GM12878 (cell line): Measurements from ENCODE around the gene VGF. TPM values are rescaled to one million over a fixed set of nuclear protein-coding genes. Genes with fewer than 3 reads are reported as not detected.
A peak's percentile ranks its signal among the peaks of the same experiment; 100 is the strongest.

Experiments used
- ATAC-seq: fragments of 200-7000 bp; cut with Tn5 transposase; 3 replicates; pipeline ENCODE4 v1.9.1; 2020; ENCODE audit warnings: mild to moderate bottlenecking, moderate library complexity
- BruUV-seq: library from RNA; stranded (reverse); fragments of 400-500 nt; replicated peaks from 2 replicates; lab custom pipeline; 2021; lab: Mats Ljungman, UMichigan
- CTCF ChIA-PET: fragments of 300-600 bp; sonication (Branson Sonifier 250); formaldehyde crosslinking; extraction: SDS; loops from one replicate; lab custom pipeline; 2021; ENCODE audit warnings: inconsistent platforms; lab: Yijun Ruan, JAX
- POLR2A ChIA-PET: fragments of 350-600 bp; formaldehyde crosslinking; extraction: SDS; loops from one replicate; lab custom pipeline; 2021; ENCODE audit warnings: inconsistent platforms; lab: Charles Lee
- RAD21 ChIA-PET: fragments of 300-600 bp; sonication (Branson Sonifier 250); formaldehyde crosslinking; loops from one replicate; lab custom pipeline; 2023; ENCODE audit warnings: antibody characterized with exemption; ENCODE audit not compliant: unreplicated experiment; lab: Charles Lee
- SMC1A ChIA-PET: fragments of 300-600 bp; sonication (Branson Sonifier 250); formaldehyde crosslinking; loops from one replicate; lab custom pipeline; 2023; ENCODE audit not compliant: unreplicated experiment, uncharacterized antibody; lab: Charles Lee
- DNase-seq: peaks from one replicate; pipeline ENCODE4 v3.0.0-alpha.2; 2011; ENCODE audit warnings: low read depth, low spot score
- FAIRE-seq: peaks from 3 replicates; lab custom pipeline; 2011; peaks lifted over from hg19 to GRCh38; lab: Jason Lieb, UNC
- H2AFZ ChIP-seq: 2 replicates; pipeline ENCODE4 v1.6.0; 2011; ENCODE audit warnings: low read depth, low read length, control low read depth; ENCODE audit not compliant: control insufficient read depth
- H3K27ac ChIP-seq: 2 replicates; pipeline ENCODE4 v1.5.1; 2011; ENCODE audit warnings: control low read depth; ENCODE audit not compliant: control insufficient read depth, insufficient read depth
- H3K27me3 ChIP-seq, 2 experiments: replicated peaks in 1 of 2; 2 replicates each; pipeline versions ENCODE4 v1.6.0 to v1.6.1; 2011; ENCODE audit warnings: low read length in 1 of 2; ENCODE audit not compliant: control insufficient read depth in 2 of 2, insufficient read depth in 2 of 2
- H3K36me3 ChIP-seq, 2 experiments: 2 replicates each; pipeline ENCODE4 v1.5.1; 2011; ENCODE audit warnings: low read length in 1 of 2; ENCODE audit not compliant: control insufficient read depth in 2 of 2, insufficient read depth in 2 of 2
- H3K4me1 ChIP-seq: 2 replicates; pipeline ENCODE4 v1.6.1; 2011; ENCODE audit warnings: mild to moderate bottlenecking, low read length, moderate library complexity, mixed read lengths; ENCODE audit not compliant: control insufficient read depth, insufficient read depth
- H3K4me2 ChIP-seq: 2 replicates; pipeline ENCODE4 v1.6.0; 2011; ENCODE audit warnings: control low read depth; ENCODE audit not compliant: control insufficient read depth, insufficient read depth
- H3K4me3 ChIP-seq: fragments of 200-600 bp; sonication (generic); 2 replicates; pipeline ENCODE4 v1.5.1; 2016
- H3K79me2 ChIP-seq: 2 replicates; pipeline ENCODE4 v1.6.0; 2011; ENCODE audit warnings: low read length; ENCODE audit not compliant: control insufficient read depth, insufficient read depth
- H3K9ac ChIP-seq: 2 replicates; pipeline ENCODE4 v1.8.0; 2011; ENCODE audit warnings: low read length, control low read depth, mixed read lengths; ENCODE audit not compliant: control insufficient read depth, insufficient read depth
- H3K9me3 ChIP-seq: replicated peaks from 3 replicates; pipeline ENCODE4 v1.5.1; 2011; ENCODE audit warnings: mild to moderate bottlenecking, low read length; ENCODE audit not compliant: control insufficient read depth, insufficient read depth
- H4K20me1 ChIP-seq: 2 replicates; pipeline ENCODE4 v1.6.0; 2011; ENCODE audit not compliant: control insufficient read depth, insufficient read depth
- IKZF1 ChIP-seq: fragments of 450-650 bp; conservative IDR thresholded peaks from 2 replicates; pipeline ENCODE4 v1.6.1; 2017; ENCODE audit warnings: antibody characterized with exemption, mild to moderate bottlenecking
- IKZF2 ChIP-seq, 2 experiments: fragments of 450-650 bp; IDR thresholded peaks; 2 replicates each; pipeline ENCODE4 v1.6.1; 2017; ENCODE audit warnings: mild to moderate bottlenecking in 2 of 2, moderate library complexity in 2 of 2
- IRF4 ChIP-seq: IDR thresholded peaks from 2 replicates; pipeline ENCODE4 v1.6.1; 2011; ENCODE audit warnings: low read depth, low read length
- MEF2A ChIP-seq: IDR thresholded peaks from 2 replicates; pipeline ENCODE4 v1.6.1; 2011; ENCODE audit warnings: low read depth, mild to moderate bottlenecking, low read length, moderate library complexity; ENCODE audit not compliant: insufficient read depth
- MTA2 ChIP-seq: fragments of 450-650 bp; IDR thresholded peaks from 2 replicates; pipeline ENCODE4 v1.6.1; 2016; ENCODE audit warnings: low read depth, mild to moderate bottlenecking, moderate library complexity
- MXI1 ChIP-seq: fragments of 150-350 bp; IDR thresholded peaks from 2 replicates; pipeline ENCODE4 v1.6.1; 2011; ENCODE audit warnings: low read depth, mild to moderate bottlenecking, inconsistent platforms, low read length, improper control_type of control experiment
- NBN ChIP-seq: fragments of 450-650 bp; IDR thresholded peaks from 2 replicates; pipeline ENCODE4 v1.6.1; 2016
- NR2F1 ChIP-seq: fragments of 450-650 bp; conservative IDR thresholded peaks from 2 replicates; pipeline ENCODE4 v1.6.1; 2017; ENCODE audit warnings: mild to moderate bottlenecking
- ZNF207 ChIP-seq: fragments of 450-650 bp; IDR thresholded peaks from 2 replicates; pipeline ENCODE4 v1.6.1; 2014; ENCODE audit warnings: antibody characterized with exemption, mild to moderate bottlenecking, borderline replicate concordance
- ZNF384 ChIP-seq: IDR thresholded peaks from 2 replicates; pipeline ENCODE4 v1.6.1; 2012; ENCODE audit warnings: low read depth, mild to moderate bottlenecking, low read length, improper control_type of control experiment, borderline replicate concordance
- WGBS: methylation state at CpG from one replicate; pipeline ENCODE4 v1.1.6; 2016; ENCODE audit warnings: low lambda C conversion rate; ENCODE audit not compliant: insufficient replicate concordance, insufficient coverage; ENCODE audit errors: missing lambda C conversion rate; 5-methylcytosine and 5-hydroxymethylcytosine counted together
- in situ Hi-C: fragments of 300-500 bp; cut with MboI; formaldehyde crosslinking; loops from 9 replicates; pipeline ENCODE4 v1.14.3; 2018; ENCODE audit warnings: mixed read lengths
- intact Hi-C: fragments of 100-400 bp; cut with micrococcal nuclease; formaldehyde crosslinking; loops from one replicate; pipeline ENCODE4 v1.14.2; 2022; ENCODE audit not compliant: unreplicated experiment
- polyA plus RNA-seq, 11 experiments: library from polyadenylated mRNA; depleted of rRNA in 4 of 11; unstranded in 6 of 11; stranded (reverse) in 5 of 11; fragments of >200 nt; fragmentation: Nextera tagmentation in 4 of 11; fragmentation: Illumina TruSeq in 1 of 11; extraction: Ambion mirVana in 4 of 11; extraction: Trizol in 1 of 11; gene quantifications; 1 replicate in 1 of 11; 2 replicates in 10 of 11; pipeline versions ENCODE4 v1.2.1 to v1.2.3, GENCODE V29; 2011 to 2016; ENCODE audit warnings: inconsistent platforms in 2 of 11, missing spikeins in 2 of 11, low read depth in 1 of 11
- total RNA-seq, 4 experiments: library from RNA; depleted of rRNA in 3 of 4; stranded (reverse); fragments of >200 nt in 3 of 4; fragmentation: Illumina TruSeq in 1 of 4; extraction: Trizol in 1 of 4; gene quantifications; 2 replicates each; pipeline versions ENCODE4 v1.2.1 to v1.2.3, GENCODE V29; 2013 to 2021
- TF ChIP-seq, protein P1 (sequence below): fragments of 450-650 bp; IDR thresholded peaks from 2 replicates; pipeline ENCODE4 v1.6.1; 2016; ENCODE audit warnings: mild to moderate bottlenecking, moderate library complexity, borderline replicate concordance
- TF ChIP-seq, protein P2 (sequence below): fragments of 450-650 bp; IDR thresholded peaks from 2 replicates; pipeline ENCODE4 v1.6.1; 2017; ENCODE audit warnings: low read depth, mild to moderate bottlenecking, moderate library complexity
- TF ChIP-seq, protein P3 (sequence below): fragments of 450-650 bp; IDR thresholded peaks from 2 replicates; pipeline ENCODE4 v1.6.1; 2018; ENCODE audit warnings: borderline replicate concordance, mild to moderate bottlenecking; ENCODE audit not compliant: partially characterized antibody

The VGF gene
- total and polyA plus RNA-seq, 10 of the 15 experiments (the other 5 are each of a cell fraction or from before 2014, with no cell fraction given): 0.09 to 0.25 (median 0.17) TPM; not detected in 6

DNA sequence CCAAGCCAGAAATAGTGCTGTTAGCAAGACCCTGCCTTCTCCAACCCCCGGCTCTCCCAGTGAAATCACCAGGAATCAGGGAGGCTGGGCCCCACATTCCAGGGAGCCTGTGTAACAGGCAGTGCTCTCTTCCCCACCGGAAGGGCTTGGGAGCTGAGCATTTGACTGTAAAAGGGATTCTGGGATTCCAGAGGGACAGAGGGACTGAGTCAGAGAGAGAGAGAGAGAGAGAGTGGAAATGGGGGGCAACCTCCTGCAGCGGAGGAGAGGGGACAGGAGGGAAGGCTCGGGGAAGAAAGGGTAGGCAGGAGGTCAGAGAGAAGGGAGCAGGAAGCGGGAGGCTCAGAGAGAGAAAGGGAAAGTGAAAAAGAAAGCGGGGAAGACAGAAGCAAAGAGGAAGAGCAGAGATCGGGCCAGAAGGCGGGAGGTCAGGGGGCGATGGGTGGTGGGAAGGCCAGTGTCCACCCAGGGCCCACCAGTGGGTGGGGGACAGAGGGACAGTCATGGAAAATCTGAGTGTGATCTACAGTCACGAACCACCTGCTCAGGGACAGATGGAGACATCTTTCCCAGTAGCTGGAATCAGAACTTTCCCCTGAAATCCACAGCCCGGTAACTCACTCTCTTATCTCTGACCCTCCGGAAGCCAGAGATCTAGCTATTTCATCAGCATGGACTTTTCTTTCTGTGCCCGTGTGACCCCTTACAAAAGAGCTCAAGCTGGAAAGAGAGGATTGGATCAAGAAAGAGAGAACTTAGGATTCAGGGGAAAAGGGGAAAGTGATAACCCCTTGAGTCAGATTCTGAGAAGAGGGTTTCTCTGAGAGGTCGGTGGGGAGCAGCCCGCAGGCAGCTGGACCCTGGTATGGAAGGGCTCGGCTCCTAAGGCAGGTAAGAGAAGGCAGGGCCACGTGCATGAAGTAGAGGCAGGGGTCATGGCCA lies 43.1 kb downstream of the VGF start:
- Histone ChIP-seq H3K4me1 (peaks cover 25% of the 10 kb centered on the region), H3K27ac (peak overlapping the region; percentile 87), H3K4me2 (peak overlapping the region; percentile 98), H3K36me3 (no peaks in the 10 kb centered on the region), H3K9me3 (no peaks in the 10 kb centered on the region), H3K79me2 (no peaks in the 10 kb centered on the region), H4K20me1 (no peaks in the 10 kb centered on the region), H3K9ac (peak overlapping the region; percentile 77), H2AFZ (peak overlapping the region; percentile 99), H3K4me3 (peak overlapping the region; percentile 63), H3K27me3 (no peaks in the 10 kb centered on the region)
- FAIRE-seq (peak; percentile 70), DNase-seq (no peak), ATAC-seq (peak; percentile 57)
- ChIA-PET POLR2A (interaction anchor here (0.5 to 3.4 kb wide), 12 partner anchors 8 to 247 kb away, joined by 3 to 24 read pairs (median 5); partner anchors contain the start of genes MUC17, SRRT and TRIM56), CTCF (interaction anchor here (0.6 to 3.4 kb wide), 12 partner anchors 9 to 160 kb away, joined by 3 to 16 read pairs (median 8); no protein-coding TSS in a partner anchor), RAD21 (interaction anchor here (1.1 to 1.9 kb wide), 8 partner anchors 9 to 70 kb away, joined by 3 to 14 read pairs (median 6); partner anchors contain the start of gene TRIM56), SMC1A (interaction anchor here (0.6 to 2.9 kb wide), 12 partner anchors 11 to 70 kb away, joined by 3 to 13 read pairs (median 4); no protein-coding TSS in a partner anchor)
- WGBS: 21% methylated on average over 17 of the region's 17 CpGs
- intact Hi-C loops: loop anchor here (5.0 kb wide), 1 partner anchor 35 kb away; the partner anchor contains the start of gene TRIM56
- BruUV-seq: TSS peak; percentile 91
- in situ Hi-C loops: no loop called here
- TF ChIP-seq MTA2 (peak; percentile 35; the same call in 1 of the 2 replicates), MEF2A (no peak), NR2F1 (peak; percentile 44; the same call in 1 of the 2 replicates), ZNF384 (no peak), ZNF207 (peak; percentile 63; the same call in 1 of the 2 replicates), IRF4 (0 out of 2 replicates have a peak, but pooled peaks have one; percentile 8), MXI1 (no peak), IKZF1 (peak; percentile 46; the same call in 1 of the 2 replicates), IKZF2 (IDR thresholded peaks at IDR 0.05) (peak; percentile 76 to 85), NBN (peak; percentile 79)
- TF ChIP-seq, protein P1, sequence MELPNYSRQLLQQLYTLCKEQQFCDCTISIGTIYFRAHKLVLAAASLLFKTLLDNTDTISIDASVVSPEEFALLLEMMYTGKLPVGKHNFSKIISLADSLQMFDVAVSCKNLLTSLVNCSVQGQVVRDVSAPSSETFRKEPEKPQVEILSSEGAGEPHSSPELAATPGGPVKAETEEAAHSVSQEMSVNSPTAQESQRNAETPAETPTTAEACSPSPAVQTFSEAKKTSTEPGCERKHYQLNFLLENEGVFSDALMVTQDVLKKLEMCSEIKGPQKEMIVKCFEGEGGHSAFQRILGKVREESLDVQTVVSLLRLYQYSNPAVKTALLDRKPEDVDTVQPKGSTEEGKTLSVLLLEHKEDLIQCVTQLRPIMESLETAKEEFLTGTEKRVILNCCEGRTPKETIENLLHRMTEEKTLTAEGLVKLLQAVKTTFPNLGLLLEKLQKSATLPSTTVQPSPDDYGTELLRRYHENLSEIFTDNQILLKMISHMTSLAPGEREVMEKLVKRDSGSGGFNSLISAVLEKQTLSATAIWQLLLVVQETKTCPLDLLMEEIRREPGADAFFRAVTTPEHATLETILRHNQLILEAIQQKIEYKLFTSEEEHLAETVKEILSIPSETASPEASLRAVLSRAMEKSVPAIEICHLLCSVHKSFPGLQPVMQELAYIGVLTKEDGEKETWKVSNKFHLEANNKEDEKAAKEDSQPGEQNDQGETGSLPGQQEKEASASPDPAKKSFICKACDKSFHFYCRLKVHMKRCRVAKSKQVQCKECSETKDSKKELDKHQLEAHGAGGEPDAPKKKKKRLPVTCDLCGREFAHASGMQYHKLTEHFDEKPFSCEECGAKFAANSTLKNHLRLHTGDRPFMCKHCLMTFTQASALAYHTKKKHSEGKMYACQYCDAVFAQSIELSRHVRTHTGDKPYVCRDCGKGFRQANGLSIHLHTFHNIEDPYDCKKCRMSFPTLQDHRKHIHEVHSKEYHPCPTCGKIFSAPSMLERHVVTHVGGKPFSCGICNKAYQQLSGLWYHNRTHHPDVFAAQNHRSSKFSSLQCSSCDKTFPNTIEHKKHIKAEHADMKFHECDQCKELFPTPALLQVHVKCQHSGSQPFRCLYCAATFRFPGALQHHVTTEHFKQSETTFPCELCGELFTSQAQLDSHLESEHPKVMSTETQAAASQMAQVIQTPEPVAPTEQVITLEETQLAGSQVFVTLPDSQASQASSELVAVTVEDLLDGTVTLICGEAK: peak; percentile 54; the same call in 1 of the 2 replicates
- TF ChIP-seq, protein P2, sequence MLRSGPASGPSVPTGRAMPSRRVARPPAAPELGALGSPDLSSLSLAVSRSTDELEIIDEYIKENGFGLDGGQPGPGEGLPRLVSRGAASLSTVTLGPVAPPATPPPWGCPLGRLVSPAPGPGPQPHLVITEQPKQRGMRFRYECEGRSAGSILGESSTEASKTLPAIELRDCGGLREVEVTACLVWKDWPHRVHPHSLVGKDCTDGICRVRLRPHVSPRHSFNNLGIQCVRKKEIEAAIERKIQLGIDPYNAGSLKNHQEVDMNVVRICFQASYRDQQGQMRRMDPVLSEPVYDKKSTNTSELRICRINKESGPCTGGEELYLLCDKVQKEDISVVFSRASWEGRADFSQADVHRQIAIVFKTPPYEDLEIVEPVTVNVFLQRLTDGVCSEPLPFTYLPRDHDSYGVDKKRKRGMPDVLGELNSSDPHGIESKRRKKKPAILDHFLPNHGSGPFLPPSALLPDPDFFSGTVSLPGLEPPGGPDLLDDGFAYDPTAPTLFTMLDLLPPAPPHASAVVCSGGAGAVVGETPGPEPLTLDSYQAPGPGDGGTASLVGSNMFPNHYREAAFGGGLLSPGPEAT: peak; percentile 66
- TF ChIP-seq, protein P3, sequence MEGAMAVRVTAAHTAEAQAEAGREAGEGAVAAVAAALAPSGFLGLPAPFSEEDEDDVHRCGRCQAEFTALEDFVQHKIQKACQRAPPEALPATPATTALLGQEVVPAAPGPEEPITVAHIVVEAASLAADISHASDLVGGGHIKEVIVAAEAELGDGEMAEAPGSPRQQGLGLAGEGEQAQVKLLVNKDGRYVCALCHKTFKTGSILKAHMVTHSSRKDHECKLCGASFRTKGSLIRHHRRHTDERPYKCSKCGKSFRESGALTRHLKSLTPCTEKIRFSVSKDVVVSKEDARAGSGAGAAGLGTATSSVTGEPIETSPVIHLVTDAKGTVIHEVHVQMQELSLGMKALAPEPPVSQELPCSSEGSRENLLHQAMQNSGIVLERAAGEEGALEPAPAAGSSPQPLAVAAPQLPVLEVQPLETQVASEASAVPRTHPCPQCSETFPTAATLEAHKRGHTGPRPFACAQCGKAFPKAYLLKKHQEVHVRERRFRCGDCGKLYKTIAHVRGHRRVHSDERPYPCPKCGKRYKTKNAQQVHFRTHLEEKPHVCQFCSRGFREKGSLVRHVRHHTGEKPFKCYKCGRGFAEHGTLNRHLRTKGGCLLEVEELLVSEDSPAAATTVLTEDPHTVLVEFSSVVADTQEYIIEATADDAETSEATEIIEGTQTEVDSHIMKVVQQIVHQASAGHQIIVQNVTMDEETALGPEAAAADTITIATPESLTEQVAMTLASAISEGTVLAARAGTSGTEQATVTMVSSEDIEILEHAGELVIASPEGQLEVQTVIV: peak; percentile 31
